Measurements from ENCODE around the gene NANOGP8.

The NANOGP8 gene

GRCh38 chr15:35118960-35119359 is 33.9 kb upstream of the NANOGP8 start:
- no peak for TF ChIP-seq POLR2AphosphoS5 (IDR thresholded peaks at IDR 0.05; ENCODE audit: low read depth, low read length)
- FAIRE-seq (no peak), DNase-seq (ENCODE audit: insufficient read length, low spot score) (no peak)

DNA sequence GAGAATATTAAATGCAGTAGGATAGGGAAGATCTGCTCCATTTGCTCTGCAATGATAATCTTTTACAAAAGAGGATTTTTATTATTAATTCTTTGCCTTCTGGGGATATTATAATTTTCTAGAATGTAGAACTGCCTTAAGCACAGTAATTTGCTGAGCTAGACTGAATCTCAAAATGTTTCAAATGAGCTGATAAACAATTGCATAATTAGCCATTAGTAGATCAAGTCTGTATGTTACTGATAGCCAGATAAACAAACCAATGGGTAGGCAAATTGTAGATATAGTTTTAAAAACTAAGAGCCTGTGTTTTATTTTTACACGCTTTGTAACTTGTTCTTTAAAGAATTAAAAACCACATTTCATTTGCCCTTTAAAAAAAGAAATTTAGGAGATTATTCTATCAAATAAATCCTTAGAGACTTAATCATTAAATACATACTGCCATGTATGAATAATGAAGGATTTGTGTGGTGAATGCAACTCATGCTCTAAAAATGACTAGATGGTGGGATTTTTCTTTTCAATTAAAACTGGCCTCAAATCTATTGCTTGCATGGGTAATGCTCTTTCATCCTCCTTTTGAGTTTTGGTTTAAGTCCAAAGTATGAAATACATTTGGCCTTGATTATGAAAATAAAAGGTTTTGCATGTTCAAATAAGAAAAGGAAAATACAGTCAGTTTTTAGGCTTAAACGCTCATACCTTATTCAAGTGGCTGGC is 32.6 kb upstream of the NANOGP8 start:
- TF ChIP-seq POLR2A (IDR thresholded peaks at IDR 0.05; ENCODE audit: low read depth, low read length), result no peak
- TF ChIP-seq TAF1 (IDR thresholded peaks at IDR 0.05; ENCODE audit: low read depth, low read length), result no peak
- TF ChIP-seq PAX5 (IDR thresholded peaks at IDR 0.05; ENCODE audit: insufficient read depth, low read length, severe bottlenecking), result no peak
- TF ChIP-seq POLR2AphosphoS5 (IDR thresholded peaks at IDR 0.05; ENCODE audit: low read depth, low read length), result no peak
- no peak for TF ChIP-seq SPI1 (IDR thresholded peaks at IDR 0.05; ENCODE audit: low read depth, low read length)
- TF ChIP-seq POU2F2 (IDR thresholded peaks at IDR 0.05; ENCODE audit: low read depth, low read length), result no peak
- FAIRE-seq (no peak), DNase-seq (ENCODE audit: insufficient read length, low spot score) (no peak)

- no peak for FAIRE-seq
- no peak for DNase-seq (ENCODE audit: insufficient read length, low spot score)
- no peak for TF ChIP-seq TAF1 (IDR thresholded peaks at IDR 0.05; ENCODE audit: low read depth, low read length)
- no peak for TF ChIP-seq PAX5 (IDR thresholded peaks at IDR 0.05; ENCODE audit: insufficient read depth, low read length, severe bottlenecking)
- TF ChIP-seq SPI1 (IDR thresholded peaks at IDR 0.05; ENCODE audit: low read depth, low read length), result no peak
- no peak for TF ChIP-seq POLR2AphosphoS5 (IDR thresholded peaks at IDR 0.05; ENCODE audit: low read depth, low read length)
- no peak for TF ChIP-seq POLR2A (IDR thresholded peaks at IDR 0.05; ENCODE audit: low read depth, low read length)
- TF ChIP-seq POU2F2 (IDR thresholded peaks at IDR 0.05; ENCODE audit: low read depth, low read length), result no peak
These were observed 30.1 kb upstream of the NANOGP8 start for GRCh38 chr15:35115155-35115725.

DNA sequence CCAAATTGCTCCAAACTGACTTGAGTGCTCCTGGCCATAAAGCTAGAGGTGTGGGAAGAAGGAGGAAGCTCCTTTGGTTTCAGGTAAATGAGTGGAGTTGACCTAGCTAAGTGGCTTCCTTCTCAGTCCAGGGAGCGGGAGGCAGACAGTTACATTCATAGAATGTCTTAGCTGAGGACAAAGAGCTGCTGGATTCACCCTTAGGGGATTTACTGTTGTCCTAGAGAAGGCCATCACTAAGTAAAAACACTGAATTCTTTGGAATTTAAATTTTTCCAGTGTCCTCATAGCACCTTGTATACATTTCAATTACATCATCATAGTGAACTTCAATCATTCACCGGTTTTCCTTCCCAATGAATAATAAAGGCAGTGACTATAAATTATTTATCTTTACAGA is 27.3 kb upstream of the NANOGP8 start:
- FAIRE-seq, result no peak
- DNase-seq (ENCODE audit: insufficient read length, low spot score), result no peak
- TF ChIP-seq PAX5 (IDR thresholded peaks at IDR 0.05; ENCODE audit: insufficient read depth, low read length, severe bottlenecking) (no peak), POLR2AphosphoS5 (IDR thresholded peaks at IDR 0.05; ENCODE audit: low read depth, low read length) (no peak), POU2F2 (IDR thresholded peaks at IDR 0.05; ENCODE audit: low read depth, low read length) (no peak), POLR2A (IDR thresholded peaks at IDR 0.05; ENCODE audit: low read depth, low read length) (no peak), TAF1 (IDR thresholded peaks at IDR 0.05; ENCODE audit: low read depth, low read length) (no peak), SPI1 (IDR thresholded peaks at IDR 0.05; ENCODE audit: low read depth, low read length) (no peak)

GRCh38 chr15:35111861-35112260 is 26.8 kb upstream of the NANOGP8 start:
- DNase-seq (ENCODE audit: insufficient read length, low spot score) (no peak), FAIRE-seq (no peak)
- TF ChIP-seq POLR2A (IDR thresholded peaks at IDR 0.05; ENCODE audit: low read depth, low read length) (no peak), TAF1 (IDR thresholded peaks at IDR 0.05; ENCODE audit: low read depth, low read length) (no peak), SPI1 (IDR thresholded peaks at IDR 0.05; ENCODE audit: low read depth, low read length) (no peak), POLR2AphosphoS5 (IDR thresholded peaks at IDR 0.05; ENCODE audit: low read depth, low read length) (no peak), POU2F2 (IDR thresholded peaks at IDR 0.05; ENCODE audit: low read depth, low read length) (no peak), PAX5 (IDR thresholded peaks at IDR 0.05; ENCODE audit: insufficient read depth, low read length, severe bottlenecking) (no peak)

- FAIRE-seq (no peak), DNase-seq (ENCODE audit: insufficient read length, low spot score) (no peak)
- TF ChIP-seq SPI1 (IDR thresholded peaks at IDR 0.05; ENCODE audit: low read depth, low read length) (no peak), PAX5 (IDR thresholded peaks at IDR 0.05; ENCODE audit: insufficient read depth, low read length, severe bottlenecking) (no peak), POU2F2 (IDR thresholded peaks at IDR 0.05; ENCODE audit: low read depth, low read length) (no peak), POLR2A (IDR thresholded peaks at IDR 0.05; ENCODE audit: low read depth, low read length) (no peak), POLR2AphosphoS5 (IDR thresholded peaks at IDR 0.05; ENCODE audit: low read depth, low read length) (no peak), TAF1 (IDR thresholded peaks at IDR 0.05; ENCODE audit: low read depth, low read length) (no peak)
These were observed 23.4 kb upstream of the NANOGP8 start for GRCh38 chr15:35108453-35108852.

GRCh38 chr15:35107561-35107960 is 22.5 kb upstream of the NANOGP8 start:
- TF ChIP-seq TAF1 (IDR thresholded peaks at IDR 0.05; ENCODE audit: low read depth, low read length), result no peak
- no peak for TF ChIP-seq PAX5 (IDR thresholded peaks at IDR 0.05; ENCODE audit: insufficient read depth, low read length, severe bottlenecking)
- no peak for TF ChIP-seq POLR2A (IDR thresholded peaks at IDR 0.05; ENCODE audit: low read depth, low read length)
- TF ChIP-seq POU2F2 (IDR thresholded peaks at IDR 0.05; ENCODE audit: low read depth, low read length), result no peak
- TF ChIP-seq POLR2AphosphoS5 (IDR thresholded peaks at IDR 0.05; ENCODE audit: low read depth, low read length), result no peak
- TF ChIP-seq SPI1 (IDR thresholded peaks at IDR 0.05; ENCODE audit: low read depth, low read length), result no peak
- FAIRE-seq, result no peak
- no peak for DNase-seq (ENCODE audit: insufficient read length, low spot score)

DNA sequence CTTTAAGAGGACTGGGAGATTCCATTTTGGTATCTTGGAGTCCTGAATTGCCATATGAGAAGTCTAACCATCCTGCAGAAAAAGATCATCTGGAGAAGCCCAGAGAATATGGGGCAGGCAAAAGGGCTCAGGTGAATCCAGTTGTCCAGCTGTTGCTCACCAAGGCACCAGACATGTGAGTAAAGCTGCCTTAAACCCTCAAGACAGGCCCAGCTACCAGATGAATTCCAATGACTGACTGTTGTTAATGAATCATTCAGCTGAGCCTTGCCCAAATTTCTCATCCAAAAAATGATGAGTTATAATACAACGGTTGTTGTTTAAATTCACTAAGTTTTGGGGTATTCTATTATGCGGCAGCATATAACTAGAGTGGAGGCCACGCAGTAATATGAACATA is 22.0 kb upstream of the NANOGP8 start:
- TF ChIP-seq POLR2A (IDR thresholded peaks at IDR 0.05; ENCODE audit: low read depth, low read length), result no peak
- TF ChIP-seq POLR2AphosphoS5 (IDR thresholded peaks at IDR 0.05; ENCODE audit: low read depth, low read length), result no peak
- no peak for TF ChIP-seq POU2F2 (IDR thresholded peaks at IDR 0.05; ENCODE audit: low read depth, low read length)
- TF ChIP-seq TAF1 (IDR thresholded peaks at IDR 0.05; ENCODE audit: low read depth, low read length), result no peak
- TF ChIP-seq PAX5 (IDR thresholded peaks at IDR 0.05; ENCODE audit: insufficient read depth, low read length, severe bottlenecking), result no peak
- no peak for TF ChIP-seq SPI1 (IDR thresholded peaks at IDR 0.05; ENCODE audit: low read depth, low read length)
- FAIRE-seq, result no peak
- no peak for DNase-seq (ENCODE audit: insufficient read length, low spot score)

DNA sequence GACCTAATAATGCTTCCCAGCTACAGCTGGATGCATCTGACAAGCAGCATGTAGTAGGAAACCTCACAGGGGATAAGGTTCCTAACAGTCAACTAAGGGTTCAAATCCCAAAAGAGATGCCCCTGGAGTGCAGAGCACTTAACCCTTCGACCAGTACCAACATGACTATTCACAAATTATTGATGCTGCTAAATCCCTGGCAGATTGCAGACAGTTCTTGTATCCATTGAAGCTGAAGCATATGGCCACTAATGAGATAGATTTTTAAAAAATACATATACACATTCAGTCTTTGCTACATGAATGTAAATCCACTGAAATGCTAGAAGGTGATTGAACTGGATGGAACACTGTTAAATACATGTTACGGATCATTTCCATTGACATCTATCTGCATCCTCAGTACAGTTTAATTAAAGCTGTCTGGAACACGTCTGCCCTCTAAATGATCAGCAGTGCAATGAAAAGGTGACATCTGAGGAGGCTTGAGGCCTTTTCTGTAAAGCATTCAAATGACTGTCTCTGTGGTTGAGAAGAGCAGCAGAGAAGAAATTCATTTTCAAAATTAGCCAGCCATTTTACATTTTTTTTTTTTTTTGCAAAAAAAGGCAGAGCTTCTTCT is 19.5 kb upstream of the NANOGP8 start:
- DNase-seq (ENCODE audit: insufficient read length, low spot score) (no peak), FAIRE-seq (no peak)
- no peak for TF ChIP-seq SPI1 (IDR thresholded peaks at IDR 0.05; ENCODE audit: low read depth, low read length)
- no peak for TF ChIP-seq TAF1 (IDR thresholded peaks at IDR 0.05; ENCODE audit: low read depth, low read length)
- TF ChIP-seq PAX5 (IDR thresholded peaks at IDR 0.05; ENCODE audit: insufficient read depth, low read length, severe bottlenecking), result no peak
- TF ChIP-seq POLR2AphosphoS5 (IDR thresholded peaks at IDR 0.05; ENCODE audit: low read depth, low read length), result no peak
- no peak for TF ChIP-seq POU2F2 (IDR thresholded peaks at IDR 0.05; ENCODE audit: low read depth, low read length)
- no peak for TF ChIP-seq POLR2A (IDR thresholded peaks at IDR 0.05; ENCODE audit: low read depth, low read length)

Data from GM12891 (cell line).